Trophoblast cell (in vitro differentiated cells and primary cell): ENCODE results near the gene GGT7.
"Not testable (repeated sequence)": the region's sequence is repeated elsewhere in the genome, so short reads cannot be mapped to it uniquely, and the experiment has no call there.

ENCODE experiments used
- DNase-seq, 2 donors: peaks; one replicate each; pipeline ENCODE4 v3.0.0-alpha.2; 2016
- H2AFZ ChIP-seq: 2 replicates; pipeline ENCODE4 v1.6.1; 2013; ENCODE audit warnings: low read length, moderate library complexity, mild to moderate bottlenecking; ENCODE audit not compliant: insufficient read depth, poor library complexity
- H2AK5ac ChIP-seq: 2 replicates; pipeline ENCODE4 v1.6.1; 2013; ENCODE audit warnings: mild to moderate bottlenecking, low read length
- H2BK120ac ChIP-seq: 2 replicates; pipeline ENCODE4 v1.6.1; 2013; ENCODE audit warnings: low read length, mild to moderate bottlenecking, moderate library complexity; ENCODE audit not compliant: insufficient read depth, poor library complexity
- H2BK12ac ChIP-seq: 2 replicates; pipeline ENCODE4 v1.6.1; 2013; ENCODE audit warnings: mild to moderate bottlenecking, low read length, moderate library complexity
- H2BK5ac ChIP-seq: 2 replicates; pipeline ENCODE4 v1.6.1; 2013; ENCODE audit warnings: low read length, low read depth, moderate library complexity, mild to moderate bottlenecking; ENCODE audit not compliant: poor library complexity
- H3K14ac ChIP-seq: 2 replicates; pipeline ENCODE4 v1.6.1; 2013; ENCODE audit warnings: mild to moderate bottlenecking, low read length
- H3K18ac ChIP-seq: 2 replicates; pipeline ENCODE4 v1.6.1; 2013; ENCODE audit warnings: mild to moderate bottlenecking, low read length
- H3K23ac ChIP-seq: 2 replicates; pipeline ENCODE4 v1.6.1; 2013; ENCODE audit warnings: low read length
- H3K27ac ChIP-seq: 2 replicates; pipeline ENCODE4 v1.5.1; 2013; ENCODE audit warnings: low read depth, mild to moderate bottlenecking, inconsistent platforms, low read length, moderate library complexity
- H3K27me3 ChIP-seq: 2 replicates; pipeline ENCODE4 v1.6.1; 2013; ENCODE audit warnings: inconsistent platforms, mild to moderate bottlenecking, low read length, moderate library complexity; ENCODE audit not compliant: insufficient read depth
- H3K36me3 ChIP-seq, 2 experiments: 1 replicate in 1 of 2; 2 replicates in 1 of 2; pipeline ENCODE4 v1.6.1; 2013; ENCODE audit warnings: low read length in 2 of 2, mild to moderate bottlenecking in 2 of 2, moderate library complexity in 1 of 2; ENCODE audit not compliant: insufficient read depth in 2 of 2, control insufficient read depth in 1 of 2
- H3K4ac ChIP-seq: 2 replicates; pipeline ENCODE4 v1.6.1; 2013; ENCODE audit warnings: low read depth, mild to moderate bottlenecking, low read length, moderate library complexity
- H3K4me1 ChIP-seq, 2 experiments: 1 replicate in 1 of 2; 2 replicates in 1 of 2; pipeline ENCODE4 v1.6.1; 2013; ENCODE audit warnings: low read length in 2 of 2, mild to moderate bottlenecking in 2 of 2, moderate library complexity in 1 of 2; ENCODE audit not compliant: insufficient read depth in 2 of 2, control insufficient read depth in 1 of 2
- H3K4me2 ChIP-seq: 2 replicates; pipeline ENCODE4 v1.6.1; 2013; ENCODE audit warnings: inconsistent platforms, mild to moderate bottlenecking, low read length, moderate library complexity
- H3K4me3 ChIP-seq: 2 replicates; pipeline ENCODE4 v1.5.1; 2013; ENCODE audit warnings: mild to moderate bottlenecking, low read depth, low read length, inconsistent platforms
- H3K79me1 ChIP-seq: one replicate; pipeline ENCODE4 v1.6.1; 2013; ENCODE audit warnings: low read length
- H3K79me2 ChIP-seq: 2 replicates; pipeline ENCODE4 v1.6.1; 2013; ENCODE audit warnings: low read length, mild to moderate bottlenecking; ENCODE audit not compliant: control insufficient read depth, insufficient read depth, poor library complexity
- H3K9ac ChIP-seq: 2 replicates; pipeline ENCODE4 v1.6.1; 2013; ENCODE audit warnings: mild to moderate bottlenecking, low read length
- H3K9me3 ChIP-seq: 2 replicates; pipeline ENCODE4 v1.6.1; 2013; ENCODE audit warnings: low read depth, mild to moderate bottlenecking, control low read depth, inconsistent platforms, low read length; ENCODE audit not compliant: insufficient read depth
- H4K12ac ChIP-seq: 2 replicates; pipeline ENCODE4 v1.6.1; 2013; ENCODE audit warnings: low read depth, mild to moderate bottlenecking, low read length, moderate library complexity
- H4K8ac ChIP-seq: 2 replicates; pipeline ENCODE4 v1.6.1; 2013; ENCODE audit warnings: low read depth, mild to moderate bottlenecking, low read length, moderate library complexity
- H4K91ac ChIP-seq: one replicate; pipeline ENCODE4 v1.6.1; 2013; ENCODE audit warnings: low read depth, mild to moderate bottlenecking, low read length, moderate library complexity
- WGBS: extraction: QIAGEN DNeasy Blood & Tissue Kit; methylation state at CpG from one replicate; pipeline ENCODE4 v1.1.7; 2013; ENCODE audit warnings: missing lambda C conversion rate; ENCODE audit not compliant: insufficient read length, insufficient coverage; ENCODE audit errors: extremely low coverage; 5-methylcytosine and 5-hydroxymethylcytosine counted together

GGT7 gene

GRCh38 chr20:34898731-34899130 is 26.1 kb upstream of the GGT7 start:
- H2BK12ac ChIP-seq, H3K36me3 ChIP-seq, H3K14ac ChIP-seq, H2AFZ ChIP-seq, H3K4ac ChIP-seq, H3K9ac ChIP-seq, H4K8ac ChIP-seq, H4K12ac ChIP-seq, H3K9me3 ChIP-seq, H3K18ac ChIP-seq, H3K27me3 ChIP-seq, H3K4me3 ChIP-seq, H3K79me2 ChIP-seq, DNase-seq, H2AK5ac ChIP-seq, H3K4me2 ChIP-seq, H3K4me1 ChIP-seq, H2BK5ac ChIP-seq, H3K79me1 ChIP-seq, H3K23ac ChIP-seq, H2BK120ac ChIP-seq, H3K27ac ChIP-seq, H4K91ac ChIP-seq: not testable (repeated sequence)
- no CpG with 5 or more reads among the region's 26 CpGs for WGBS

- H3K36me3 ChIP-seq, H3K4me2 ChIP-seq, H3K4ac ChIP-seq, H2BK12ac ChIP-seq, H2BK120ac ChIP-seq, H2BK5ac ChIP-seq, H3K79me1 ChIP-seq, H4K12ac ChIP-seq, H3K4me1 ChIP-seq, H3K79me2 ChIP-seq, H3K14ac ChIP-seq, H2AFZ ChIP-seq, DNase-seq, H3K4me3 ChIP-seq, H4K91ac ChIP-seq, H2AK5ac ChIP-seq, H3K18ac ChIP-seq, H3K9me3 ChIP-seq, H3K27me3 ChIP-seq, H3K9ac ChIP-seq, H4K8ac ChIP-seq, H3K27ac ChIP-seq, H3K23ac ChIP-seq: not testable (repeated sequence)
- WGBS, result no CpG with 5 or more reads among the region's 3 CpGs
Measured at GRCh38 chr20:34898129-34898528, 25.5 kb upstream of the GGT7 start.

GRCh38 chr20:34896086-34896621 is 23.5 kb upstream of the GGT7 start:
- Histone ChIP-seq H2BK120ac (no peak overlapping the region), H3K79me2 (no peaks in the 10 kb centered on the region), H4K91ac (no peak overlapping the region), H3K27ac (no peak overlapping the region), H3K18ac (no peak overlapping the region), H3K27me3 (no peaks in the 10 kb centered on the region), H3K4me3 (no peak overlapping the region), H3K4me2 (no peak overlapping the region), H4K8ac (no peak overlapping the region), H3K14ac (no peak overlapping the region), H3K9ac (no peak overlapping the region), H3K23ac (no peak overlapping the region), H4K12ac (no peak overlapping the region), H2BK12ac (no peak overlapping the region), H3K4me1 (peaks cover 0 to 2% of the 10 kb centered on the region in 2 experiments), H3K36me3 (peaks cover 0 to 3% of the 10 kb centered on the region in 2 experiments), H2BK5ac (no peak overlapping the region), H3K79me1 (no peaks in the 10 kb centered on the region), H2AFZ (no peak overlapping the region), H3K9me3 (no peaks in the 10 kb centered on the region), H2AK5ac (no peak overlapping the region), H3K4ac (no peak overlapping the region)
- WGBS, result no CpG with 5 or more reads among the region's 1 CpG
- no peak for DNase-seq

GRCh38 chr20:34895465-34895864 is 22.8 kb upstream of the GGT7 start:
- Histone ChIP-seq H3K36me3 (peaks cover 0 to 3% of the 10 kb centered on the region in 2 experiments), H3K14ac (no peak overlapping the region), H3K27me3 (no peaks in the 10 kb centered on the region), H3K79me1 (no peaks in the 10 kb centered on the region), H2BK5ac (no peak overlapping the region), H2BK120ac (no peak overlapping the region), H3K4ac (no peak overlapping the region), H2BK12ac (no peak overlapping the region), H3K4me3 (no peak overlapping the region), H4K8ac (no peak overlapping the region), H3K4me2 (no peak overlapping the region), H2AK5ac (no peak overlapping the region), H3K27ac (no peak overlapping the region), H3K23ac (no peak overlapping the region), H4K91ac (no peak overlapping the region), H3K9me3 (no peaks in the 10 kb centered on the region), H2AFZ (no peak overlapping the region), H3K9ac (no peak overlapping the region), H4K12ac (no peak overlapping the region), H3K79me2 (no peaks in the 10 kb centered on the region), H3K4me1 (peaks cover 0 to 2% of the 10 kb centered on the region in 2 experiments), H3K18ac (no peak overlapping the region)
- no peak for DNase-seq
- no CpG with 5 or more reads among the region's 3 CpGs for WGBS
